K562 (cell line): Measurements from ENCODE around the gene BMI1. TPM values are rescaled to one million over a fixed set of nuclear protein-coding genes. Genes with fewer than 3 reads are reported as not detected.

ENCODE experiments used
- BHLHE40 ChIP-seq: IDR thresholded peaks from 2 replicates; pipeline ENCODE4 v1.6.1; 2011; ENCODE audit warnings: low read length, improper control_type of control experiment
- CEBPG ChIP-seq, 3 experiments: fragments of 200-800 bp in 1 of 3; sonication (Bioruptor generic) in 1 of 3; sonication (generic) in 1 of 3; formaldehyde crosslinking in 1 of 3; IDR thresholded peaks in 2 of 3; conservative IDR thresholded peaks in 1 of 3; 2 replicates each; pipeline versions ENCODE4 v1.6.1 to v1.8.0; 2016 to 2022; ENCODE audit warnings: missing compliant biosample characterization in 2 of 3, missing genetic modification characterization in 2 of 3, mild to moderate bottlenecking in 1 of 3, missing genetic modification reagents in 1 of 3
- DACH1 ChIP-seq: fragments of 450-650 bp; IDR thresholded peaks from 2 replicates; pipeline ENCODE4 v1.6.1; 2018; ENCODE audit not compliant: partially characterized antibody
- MGA ChIP-seq: fragments of 450-650 bp; IDR thresholded peaks from 2 replicates; pipeline ENCODE4 v1.6.1; 2016; ENCODE audit warnings: mild to moderate bottlenecking, moderate library complexity
- MYBL2 ChIP-seq, 2 experiments: fragments of 450-650 bp in 1 of 2; sonication (generic) in 1 of 2; formaldehyde crosslinking in 1 of 2; IDR thresholded peaks; 2 replicates each; pipeline versions ENCODE4 v1.6.1 to v1.8.1; 2017 to 2022; ENCODE audit warnings: borderline replicate concordance in 1 of 2, inconsistent platforms in 1 of 2, low read depth in 1 of 2, mild to moderate bottlenecking in 1 of 2, missing genetic modification reagents in 1 of 2, moderate library complexity in 1 of 2
- MYC ChIP-seq, 2 experiments: fragments of 250-450 bp in 1 of 2; sonication (Bioruptor Pico) in 1 of 2; IDR thresholded peaks; 2 replicates each; pipeline versions ENCODE4 v1.5.1 to v1.6.1; 2012 to 2021; ENCODE audit warnings: low read depth in 2 of 2, borderline replicate concordance in 1 of 2, improper control_type of control experiment in 1 of 2, low read length in 1 of 2, mild to moderate bottlenecking in 1 of 2, moderate library complexity in 1 of 2
- SMAD1 ChIP-seq: fragments of 150-350 bp; IDR thresholded peaks from 2 replicates; pipeline ENCODE4 v1.6.1; 2014; ENCODE audit warnings: low read length, low read depth; ENCODE audit not compliant: partially characterized antibody
- ZNF175 ChIP-seq: fragments of 200-800 bp; sonication (Bioruptor generic); IDR thresholded peaks from 2 replicates; pipeline ENCODE4 v1.6.1; 2016; ENCODE audit warnings: low read depth, mild to moderate bottlenecking, missing genetic modification characterization, missing compliant biosample characterization
- ZSCAN32 ChIP-seq: fragments of 450-650 bp; formaldehyde crosslinking; IDR thresholded peaks from 2 replicates; pipeline ENCODE4 v1.4.0; 2020; ENCODE audit warnings: mild to moderate bottlenecking, moderate library complexity
- polyA plus RNA-seq, 8 experiments: library from polyadenylated mRNA; depleted of rRNA in 4 of 8; stranded (reverse) in 5 of 8; unstranded in 3 of 8; fragments of >200 nt; fragmentation: Nextera tagmentation in 2 of 8; fragmentation: Illumina TruSeq in 1 of 8; extraction: Ambion mirVana in 2 of 8; extraction: Trizol in 1 of 8; gene quantifications; 2 replicates each; pipeline versions ENCODE4 v1.2.1 to v1.2.3, GENCODE V29; 2011 to 2014; ENCODE audit warnings: inconsistent platforms in 1 of 8, missing spikeins in 1 of 8
- total RNA-seq, 7 experiments: library from RNA; depleted of rRNA in 6 of 7; stranded (reverse); fragments of >200 nt in 6 of 7; fragmentation: Illumina TruSeq in 2 of 7; extraction: Trizol in 2 of 7; gene quantifications; 2 replicates each; pipeline versions ENCODE4 v1.2.1 to v1.2.3, GENCODE V29; 2011 to 2021; ENCODE audit warnings: low replicate concordance in 1 of 7
- TF ChIP-seq, protein P1 (sequence below): fragments of 250-450 bp; sonication (Bioruptor Pico); IDR thresholded peaks from 2 replicates; pipeline ENCODE4 v1.9.0; 2021; ENCODE audit warnings: mild to moderate bottlenecking
- TF ChIP-seq, protein P2 (sequence below), 2 experiments: IDR thresholded peaks; 2 replicates each; pipeline ENCODE4 v1.6.1; 2011; ENCODE audit warnings: borderline replicate concordance in 1 of 2, control low read depth in 1 of 2, low read depth in 1 of 2, low read length in 1 of 2, mild to moderate bottlenecking in 1 of 2, mixed read lengths in 1 of 2, moderate library complexity in 1 of 2; ENCODE audit not compliant: insufficient read depth in 1 of 2, insufficient read length in 1 of 2, poor library complexity in 1 of 2, severe bottlenecking in 1 of 2; ENCODE audit errors: extremely low read depth in 1 of 2

BMI1 gene
- total and polyA plus RNA-seq, 9 of the 15 experiments (the other 6 are each of a cell fraction or from before 2014, with no cell fraction given): 21.4 to 103 (median 70.8) TPM

DNA sequence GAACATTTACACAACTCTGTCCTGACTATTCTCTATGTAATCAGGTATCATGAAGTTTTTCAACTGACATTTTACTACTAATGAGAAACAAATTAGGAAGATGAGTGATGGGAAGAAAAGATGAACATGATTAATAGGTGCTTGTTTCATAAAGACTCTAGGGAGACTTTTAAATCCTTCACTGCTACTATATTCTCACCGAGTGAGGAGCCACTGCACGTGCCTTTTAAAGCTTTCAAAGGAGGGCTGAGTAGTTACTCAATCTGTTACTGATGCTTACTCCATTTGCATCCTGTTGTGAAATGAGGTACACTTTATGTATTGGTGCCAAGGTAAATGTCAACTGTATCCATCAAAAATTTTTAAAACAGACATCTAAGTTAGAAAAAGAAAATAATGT lies 6.0 kb upstream of the BMI1 start (continued):
- TF ChIP-seq CEBPG (CRISPR knock-in tag; IDR thresholded peaks at IDR 0.05): no peak
- peak; percentile 69 to 91 for TF ChIP-seq CEBPG (tag; conservative IDR thresholded peaks at IDR 0.05 in 1 of 2, IDR thresholded peaks at IDR 0.05 in 1 of 2)
- no peak for TF ChIP-seq ZSCAN32 (CRISPR knock-in tag)
- TF ChIP-seq, protein P1, sequence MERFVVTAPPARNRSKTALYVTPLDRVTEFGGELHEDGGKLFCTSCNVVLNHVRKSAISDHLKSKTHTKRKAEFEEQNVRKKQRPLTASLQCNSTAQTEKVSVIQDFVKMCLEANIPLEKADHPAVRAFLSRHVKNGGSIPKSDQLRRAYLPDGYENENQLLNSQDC (CRISPR knock-in tag): no peak
- peak; percentile 21; the same call in 1 of the 2 replicates for TF ChIP-seq MYBL2 (IDR thresholded peaks at IDR 0.05; ENCODE audit: low read depth)
- TF ChIP-seq MYBL2 (CRISPR knock-in tag; IDR thresholded peaks at IDR 0.05; ENCODE audit: borderline replicate concordance): no peak
- peak; percentile 90 for TF ChIP-seq BHLHE40
- TF ChIP-seq, protein P2, sequence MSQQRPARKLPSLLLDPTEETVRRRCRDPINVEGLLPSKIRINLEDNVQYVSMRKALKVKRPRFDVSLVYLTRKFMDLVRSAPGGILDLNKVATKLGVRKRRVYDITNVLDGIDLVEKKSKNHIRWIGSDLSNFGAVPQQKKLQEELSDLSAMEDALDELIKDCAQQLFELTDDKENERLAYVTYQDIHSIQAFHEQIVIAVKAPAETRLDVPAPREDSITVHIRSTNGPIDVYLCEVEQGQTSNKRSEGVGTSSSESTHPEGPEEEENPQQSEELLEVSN (IDR thresholded peaks at IDR 0.05; ENCODE audit: borderline replicate concordance in 1 of 2, extremely low read depth in 1 of 2, insufficient read depth in 1 of 2, insufficient read length in 1 of 2, low read depth in 1 of 2, low read length in 1 of 2, poor library complexity in 1 of 2, severe bottlenecking in 1 of 2): no peak
- no peak for TF ChIP-seq SMAD1
- TF ChIP-seq MGA: peak; percentile 61
- TF ChIP-seq MYC (IDR thresholded peaks at IDR 0.05; ENCODE audit: low read depth, low read length): peak; percentile 52
- TF ChIP-seq MYC (CRISPR knock-in tag; IDR thresholded peaks at IDR 0.05; ENCODE audit: borderline replicate concordance, low read depth): no peak
- peak; percentile 4 for TF ChIP-seq DACH1
- 0 out of 2 replicates have a peak, but pooled peaks have one; percentile 15 for TF ChIP-seq ZNF175 (CRISPR knock-in tag)
